SK-N-SH treated with all-trans-retinoic acid at 6 μM for 48 hours (cell line): ENCODE measurements around the gene CNTNAP2.

Source experiments
- ATAC-seq: fragments of 200-7000 bp; cut with Tn5 transposase; 3 replicates; pipeline ENCODE4 v1.9.1; 2020; ENCODE audit warnings: mild to moderate bottlenecking, moderate library complexity
- BACH2 ChIP-seq: fragments of 250-450 bp; sonication (Bioruptor Pico); IDR thresholded peaks from 2 replicates; pipeline ENCODE4 v1.9.0; 2021; ENCODE audit warnings: mild to moderate bottlenecking, borderline replicate concordance
- CSDC2 ChIP-seq: fragments of 250-450 bp; sonication (Bioruptor Pico); IDR thresholded peaks from 2 replicates; pipeline ENCODE4 v1.5.0; 2020; ENCODE audit warnings: mild to moderate bottlenecking, moderate library complexity
- ESRRG ChIP-seq: fragments of 250-450 bp; sonication (Bioruptor Pico); IDR thresholded peaks from 2 replicates; pipeline ENCODE4 v1.6.1; 2021; ENCODE audit warnings: mild to moderate bottlenecking
- GLIS3 ChIP-seq: fragments of 250-450 bp; sonication (Bioruptor Pico); IDR thresholded peaks from 2 replicates; pipeline ENCODE4 v1.5.0; 2020; ENCODE audit warnings: mild to moderate bottlenecking, moderate library complexity
- ISL1 ChIP-seq: fragments of 250-450 bp; sonication (Bioruptor Pico); IDR thresholded peaks from 2 replicates; pipeline ENCODE4 v2.1.2; 2022; ENCODE audit warnings: mild to moderate bottlenecking, moderate library complexity
- OSR1 ChIP-seq: fragments of 250-450 bp; sonication (Bioruptor Pico); IDR thresholded peaks from 2 replicates; pipeline ENCODE4 v1.8.0; 2022; ENCODE audit warnings: moderate library complexity, mild to moderate bottlenecking, inconsistent platforms
- PPARA ChIP-seq: fragments of 250-450 bp; sonication (Bioruptor Pico); IDR thresholded peaks from 2 replicates; pipeline ENCODE4 v1.5.0; 2020; ENCODE audit warnings: mild to moderate bottlenecking, borderline replicate concordance
- RARB ChIP-seq: fragments of 250-450 bp; sonication (Bioruptor Pico); IDR thresholded peaks from 2 replicates; pipeline ENCODE4 v1.8.0; 2021; ENCODE audit warnings: mild to moderate bottlenecking, moderate library complexity
- SNAI2 ChIP-seq: fragments of 250-450 bp; sonication (Bioruptor Pico); IDR thresholded peaks from 2 replicates; pipeline ENCODE4 v1.5.0; 2020; ENCODE audit warnings: mild to moderate bottlenecking, moderate library complexity
- TCF4 ChIP-seq: fragments of 250-450 bp; sonication (Bioruptor Pico); IDR thresholded peaks from 2 replicates; pipeline ENCODE4 v1.8.0; 2021; ENCODE audit warnings: mild to moderate bottlenecking, moderate library complexity, borderline replicate concordance
- TOX ChIP-seq: fragments of 250-450 bp; sonication (Bioruptor Pico); IDR thresholded peaks from 2 replicates; pipeline ENCODE4 v1.8.0; 2021; ENCODE audit warnings: mild to moderate bottlenecking, moderate library complexity, borderline replicate concordance
- ZC3H10 ChIP-seq: fragments of 250-450 bp; sonication (Bioruptor Pico); IDR thresholded peaks from 2 replicates; pipeline ENCODE4 v1.5.1; 2021; ENCODE audit warnings: mild to moderate bottlenecking, moderate library complexity
- ZFP3 ChIP-seq: fragments of 250-450 bp; sonication (Bioruptor Pico); IDR thresholded peaks from 2 replicates; pipeline ENCODE4 v1.5.0; 2020; ENCODE audit warnings: mild to moderate bottlenecking, moderate library complexity
- ZFP30 ChIP-seq: fragments of 450-650 bp; formaldehyde crosslinking; IDR thresholded peaks from 2 replicates; pipeline ENCODE4 v1.5.0; 2022; ENCODE audit warnings: mild to moderate bottlenecking, moderate library complexity
- ZNF565 ChIP-seq: fragments of 450-650 bp; formaldehyde crosslinking; conservative IDR thresholded peaks from 2 replicates; pipeline ENCODE4 v1.5.0; 2020; ENCODE audit warnings: low read depth, mild to moderate bottlenecking, moderate library complexity
- ZNF70 ChIP-seq: fragments of 450-650 bp; formaldehyde crosslinking; IDR thresholded peaks from 2 replicates; pipeline ENCODE4 v1.5.0; 2020; ENCODE audit warnings: mild to moderate bottlenecking, moderate library complexity
- ZNF8 ChIP-seq: fragments of 450-650 bp; formaldehyde crosslinking; IDR thresholded peaks from 2 replicates; pipeline ENCODE4 v1.5.0; 2020; ENCODE audit warnings: mild to moderate bottlenecking, moderate library complexity
- TF ChIP-seq, protein P1 (sequence below): fragments of 250-450 bp; sonication (Bioruptor Pico); IDR thresholded peaks from 2 replicates; pipeline ENCODE4 v1.5.0; 2020; ENCODE audit warnings: mild to moderate bottlenecking, moderate library complexity
- TF ChIP-seq, protein P2 (sequence below): fragments of 250-450 bp; sonication (Bioruptor Pico); IDR thresholded peaks from 2 replicates; pipeline ENCODE4 v1.5.1; 2021; ENCODE audit warnings: mild to moderate bottlenecking, moderate library complexity
- TF ChIP-seq, protein P3 (sequence below): fragments of 250-450 bp; sonication (Bioruptor Pico); IDR thresholded peaks from 2 replicates; pipeline ENCODE4 v1.8.0; 2020; ENCODE audit warnings: mild to moderate bottlenecking, moderate library complexity, borderline replicate concordance
- TF ChIP-seq, protein P4 (sequence below): fragments of 250-450 bp; sonication (Bioruptor Pico); IDR thresholded peaks from 2 replicates; pipeline ENCODE4 v1.8.0; 2021; ENCODE audit warnings: low read depth, mild to moderate bottlenecking, moderate library complexity, borderline replicate concordance
- TF ChIP-seq, protein P5 (sequence below): fragments of 250-450 bp; sonication (Bioruptor Pico); IDR thresholded peaks from 2 replicates; pipeline ENCODE4 v1.5.1; 2020; ENCODE audit warnings: low read depth, mild to moderate bottlenecking, moderate library complexity

The CNTNAP2 gene

DNA sequence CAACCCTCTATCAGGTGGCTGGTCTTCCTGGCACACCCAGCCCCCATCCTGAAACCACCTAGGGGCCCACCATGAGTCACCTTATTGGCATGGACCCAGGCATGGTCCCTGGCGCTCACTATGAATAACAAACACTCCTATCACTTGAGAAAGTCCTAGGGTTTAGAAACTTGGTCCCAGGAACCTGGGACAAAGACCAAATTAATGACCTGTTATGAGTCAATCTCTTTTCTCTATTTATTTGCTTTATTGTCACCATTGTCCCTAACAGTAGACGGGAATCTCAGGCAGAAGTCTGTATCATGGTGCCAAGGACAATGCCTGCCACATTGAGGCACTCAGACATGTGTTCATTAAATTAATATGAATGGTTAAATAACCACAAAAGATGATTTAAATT, 1874.3 kb downstream of the CNTNAP2 start:
- TF ChIP-seq RARB (CRISPR knock-in tag), result no peak
- TF ChIP-seq ZFP30 (CRISPR knock-in tag), result no peak
- TF ChIP-seq ZNF70 (CRISPR knock-in tag), result no peak
- TF ChIP-seq, protein P1, sequence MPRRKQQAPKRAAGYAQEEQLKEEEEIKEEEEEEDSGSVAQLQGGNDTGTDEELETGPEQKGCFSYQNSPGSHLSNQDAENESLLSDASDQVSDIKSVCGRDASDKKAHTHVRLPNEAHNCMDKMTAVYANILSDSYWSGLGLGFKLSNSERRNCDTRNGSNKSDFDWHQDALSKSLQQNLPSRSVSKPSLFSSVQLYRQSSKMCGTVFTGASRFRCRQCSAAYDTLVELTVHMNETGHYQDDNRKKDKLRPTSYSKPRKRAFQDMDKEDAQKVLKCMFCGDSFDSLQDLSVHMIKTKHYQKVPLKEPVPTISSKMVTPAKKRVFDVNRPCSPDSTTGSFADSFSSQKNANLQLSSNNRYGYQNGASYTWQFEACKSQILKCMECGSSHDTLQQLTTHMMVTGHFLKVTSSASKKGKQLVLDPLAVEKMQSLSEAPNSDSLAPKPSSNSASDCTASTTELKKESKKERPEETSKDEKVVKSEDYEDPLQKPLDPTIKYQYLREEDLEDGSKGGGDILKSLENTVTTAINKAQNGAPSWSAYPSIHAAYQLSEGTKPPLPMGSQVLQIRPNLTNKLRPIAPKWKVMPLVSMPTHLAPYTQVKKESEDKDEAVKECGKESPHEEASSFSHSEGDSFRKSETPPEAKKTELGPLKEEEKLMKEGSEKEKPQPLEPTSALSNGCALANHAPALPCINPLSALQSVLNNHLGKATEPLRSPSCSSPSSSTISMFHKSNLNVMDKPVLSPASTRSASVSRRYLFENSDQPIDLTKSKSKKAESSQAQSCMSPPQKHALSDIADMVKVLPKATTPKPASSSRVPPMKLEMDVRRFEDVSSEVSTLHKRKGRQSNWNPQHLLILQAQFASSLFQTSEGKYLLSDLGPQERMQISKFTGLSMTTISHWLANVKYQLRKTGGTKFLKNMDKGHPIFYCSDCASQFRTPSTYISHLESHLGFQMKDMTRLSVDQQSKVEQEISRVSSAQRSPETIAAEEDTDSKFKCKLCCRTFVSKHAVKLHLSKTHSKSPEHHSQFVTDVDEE (CRISPR knock-in tag), result no peak
- no peak for TF ChIP-seq ZNF565 (CRISPR knock-in tag)
- no peak for TF ChIP-seq ESRRG (CRISPR knock-in tag)
- TF ChIP-seq GLIS3 (CRISPR knock-in tag), result no peak
- TF ChIP-seq ZC3H10 (CRISPR knock-in tag), result no peak
- TF ChIP-seq, protein P2, sequence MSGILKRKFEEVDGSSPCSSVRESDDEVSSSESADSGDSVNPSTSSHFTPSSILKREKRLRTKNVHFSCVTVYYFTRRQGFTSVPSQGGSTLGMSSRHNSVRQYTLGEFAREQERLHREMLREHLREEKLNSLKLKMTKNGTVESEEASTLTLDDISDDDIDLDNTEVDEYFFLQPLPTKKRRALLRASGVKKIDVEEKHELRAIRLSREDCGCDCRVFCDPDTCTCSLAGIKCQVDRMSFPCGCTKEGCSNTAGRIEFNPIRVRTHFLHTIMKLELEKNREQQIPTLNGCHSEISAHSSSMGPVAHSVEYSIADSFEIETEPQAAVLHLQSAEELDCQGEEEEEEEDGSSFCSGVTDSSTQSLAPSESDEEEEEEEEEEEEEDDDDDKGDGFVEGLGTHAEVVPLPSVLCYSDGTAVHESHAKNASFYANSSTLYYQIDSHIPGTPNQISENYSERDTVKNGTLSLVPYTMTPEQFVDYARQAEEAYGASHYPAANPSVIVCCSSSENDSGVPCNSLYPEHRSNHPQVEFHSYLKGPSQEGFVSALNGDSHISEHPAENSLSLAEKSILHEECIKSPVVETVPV, result no peak
- TF ChIP-seq SNAI2, result no peak
- no peak for TF ChIP-seq ISL1 (CRISPR knock-in tag)
- TF ChIP-seq PPARA (CRISPR knock-in tag), result no peak
- TF ChIP-seq, protein P3, sequence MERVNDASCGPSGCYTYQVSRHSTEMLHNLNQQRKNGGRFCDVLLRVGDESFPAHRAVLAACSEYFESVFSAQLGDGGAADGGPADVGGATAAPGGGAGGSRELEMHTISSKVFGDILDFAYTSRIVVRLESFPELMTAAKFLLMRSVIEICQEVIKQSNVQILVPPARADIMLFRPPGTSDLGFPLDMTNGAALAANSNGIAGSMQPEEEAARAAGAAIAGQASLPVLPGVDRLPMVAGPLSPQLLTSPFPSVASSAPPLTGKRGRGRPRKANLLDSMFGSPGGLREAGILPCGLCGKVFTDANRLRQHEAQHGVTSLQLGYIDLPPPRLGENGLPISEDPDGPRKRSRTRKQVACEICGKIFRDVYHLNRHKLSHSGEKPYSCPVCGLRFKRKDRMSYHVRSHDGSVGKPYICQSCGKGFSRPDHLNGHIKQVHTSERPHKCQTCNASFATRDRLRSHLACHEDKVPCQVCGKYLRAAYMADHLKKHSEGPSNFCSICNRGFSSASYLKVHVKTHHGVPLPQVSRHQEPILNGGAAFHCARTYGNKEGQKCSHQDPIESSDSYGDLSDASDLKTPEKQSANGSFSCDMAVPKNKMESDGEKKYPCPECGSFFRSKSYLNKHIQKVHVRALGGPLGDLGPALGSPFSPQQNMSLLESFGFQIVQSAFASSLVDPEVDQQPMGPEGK, result no peak
- no peak for TF ChIP-seq TCF4 (CRISPR knock-in tag)
- no peak for TF ChIP-seq ZFP3 (CRISPR knock-in tag)
- TF ChIP-seq, protein P4, sequence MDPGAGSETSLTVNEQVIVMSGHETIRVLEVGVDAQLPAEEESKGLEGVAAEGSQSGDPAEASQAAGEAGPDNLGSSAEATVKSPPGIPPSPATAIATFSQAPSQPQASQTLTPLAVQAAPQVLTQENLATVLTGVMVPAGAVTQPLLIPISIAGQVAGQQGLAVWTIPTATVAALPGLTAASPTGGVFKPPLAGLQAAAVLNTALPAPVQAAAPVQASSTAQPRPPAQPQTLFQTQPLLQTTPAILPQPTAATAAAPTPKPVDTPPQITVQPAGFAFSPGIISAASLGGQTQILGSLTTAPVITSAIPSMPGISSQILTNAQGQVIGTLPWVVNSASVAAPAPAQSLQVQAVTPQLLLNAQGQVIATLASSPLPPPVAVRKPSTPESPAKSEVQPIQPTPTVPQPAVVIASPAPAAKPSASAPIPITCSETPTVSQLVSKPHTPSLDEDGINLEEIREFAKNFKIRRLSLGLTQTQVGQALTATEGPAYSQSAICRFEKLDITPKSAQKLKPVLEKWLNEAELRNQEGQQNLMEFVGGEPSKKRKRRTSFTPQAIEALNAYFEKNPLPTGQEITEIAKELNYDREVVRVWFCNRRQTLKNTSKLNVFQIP (CRISPR knock-in tag), result no peak
- no peak for TF ChIP-seq ZNF8

DNA sequence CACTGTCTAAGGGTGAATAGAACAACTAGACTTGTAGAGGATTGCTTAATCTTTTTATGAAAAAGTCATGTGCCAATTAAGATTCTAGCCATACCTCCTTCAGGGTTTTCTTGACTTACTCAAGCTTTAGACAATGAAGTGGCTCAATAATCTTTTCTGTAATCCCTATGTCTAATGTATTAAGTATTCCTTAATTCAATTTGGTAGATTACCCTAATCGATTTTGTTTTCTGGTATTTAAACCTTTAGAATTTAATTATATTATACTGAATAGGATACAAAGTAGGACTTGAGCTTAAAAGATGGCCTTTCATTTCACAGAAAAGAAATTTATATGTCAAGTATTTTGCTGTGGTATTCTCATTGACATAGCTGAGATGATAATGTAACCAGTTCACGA, 1876.1 kb downstream of the CNTNAP2 start:
- no peak for ATAC-seq
- TF ChIP-seq ESRRG (CRISPR knock-in tag) (no peak), TCF4 (CRISPR knock-in tag) (peak; percentile 53; the same call in 1 of the 2 replicates), OSR1 (CRISPR knock-in tag) (no peak), RARB (CRISPR knock-in tag) (no peak), GLIS3 (CRISPR knock-in tag) (no peak), CSDC2 (CRISPR knock-in tag) (no peak), SNAI2 (no peak), PPARA (CRISPR knock-in tag) (no peak), ZNF8 (no peak; the same call in 1 of the 2 replicates), TOX (CRISPR knock-in tag) (no peak), BACH2 (CRISPR knock-in tag) (no peak), ZFP3 (CRISPR knock-in tag) (peak; percentile 30; the same call in 1 of the 2 replicates), ZNF70 (CRISPR knock-in tag) (no peak), ZNF565 (CRISPR knock-in tag) (no peak), ZC3H10 (CRISPR knock-in tag) (no peak)
- TF ChIP-seq, protein P2, result peak; percentile 83; the same call in 1 of the 2 replicates
- TF ChIP-seq, protein P5, sequence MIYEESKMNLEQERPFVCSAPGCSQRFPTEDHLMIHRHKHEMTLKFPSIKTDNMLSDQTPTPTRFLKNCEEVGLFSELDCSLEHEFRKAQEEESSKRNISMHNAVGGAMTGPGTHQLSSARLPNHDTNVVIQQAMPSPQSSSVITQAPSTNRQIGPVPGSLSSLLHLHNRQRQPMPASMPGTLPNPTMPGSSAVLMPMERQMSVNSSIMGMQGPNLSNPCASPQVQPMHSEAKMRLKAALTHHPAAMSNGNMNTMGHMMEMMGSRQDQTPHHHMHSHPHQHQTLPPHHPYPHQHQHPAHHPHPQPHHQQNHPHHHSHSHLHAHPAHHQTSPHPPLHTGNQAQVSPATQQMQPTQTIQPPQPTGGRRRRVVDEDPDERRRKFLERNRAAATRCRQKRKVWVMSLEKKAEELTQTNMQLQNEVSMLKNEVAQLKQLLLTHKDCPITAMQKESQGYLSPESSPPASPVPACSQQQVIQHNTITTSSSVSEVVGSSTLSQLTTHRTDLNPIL (CRISPR knock-in tag), result peak; percentile 62; the same call in 1 of the 2 replicates
- TF ChIP-seq, protein P3, result peak; percentile 63; the same call in 1 of the 2 replicates
- TF ChIP-seq, protein P1 (CRISPR knock-in tag), result no peak

More for the DNA sequence above, 1874.3 kb downstream of the CNTNAP2 start:
- no peak for ATAC-seq
